B cell (primary cell): ENCODE results near the gene FAIM.

Experiments
- EZH2 ChIP-seq: IDR thresholded peaks from 2 replicates; pipeline ENCODE4 v1.6.1; 2012; ENCODE audit warnings: borderline replicate concordance, low read depth, mild to moderate bottlenecking, moderate library complexity, low read length; ENCODE audit not compliant: insufficient read depth, poor library complexity, severe bottlenecking
- TF ChIP-seq, protein P1 (sequence below): fragments of 200-600 bp; IDR thresholded peaks from one replicate; pipeline ENCODE4 v1.8.0; 2022; ENCODE audit warnings: antibody characterized with exemption, mild to moderate bottlenecking

DNA sequence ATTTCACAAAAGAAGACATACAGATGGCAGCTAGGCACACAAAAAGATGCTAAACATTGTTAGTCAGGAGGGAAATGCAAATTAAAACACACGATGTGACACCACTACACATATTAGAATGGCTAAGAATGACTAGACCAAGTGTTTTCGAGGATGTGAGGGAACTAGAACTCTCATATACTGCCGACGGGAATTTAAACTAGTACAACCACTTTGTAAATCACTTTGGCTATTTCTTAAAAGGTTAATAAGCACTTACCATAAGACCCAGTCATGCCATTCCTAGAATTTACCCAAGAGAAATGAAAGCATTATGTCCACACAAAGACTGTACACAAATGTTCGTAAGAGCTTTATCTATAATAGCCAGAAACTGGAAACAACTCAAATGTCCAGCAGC, 20.1 kb upstream of the FAIM start:
- TF ChIP-seq, protein P1, sequence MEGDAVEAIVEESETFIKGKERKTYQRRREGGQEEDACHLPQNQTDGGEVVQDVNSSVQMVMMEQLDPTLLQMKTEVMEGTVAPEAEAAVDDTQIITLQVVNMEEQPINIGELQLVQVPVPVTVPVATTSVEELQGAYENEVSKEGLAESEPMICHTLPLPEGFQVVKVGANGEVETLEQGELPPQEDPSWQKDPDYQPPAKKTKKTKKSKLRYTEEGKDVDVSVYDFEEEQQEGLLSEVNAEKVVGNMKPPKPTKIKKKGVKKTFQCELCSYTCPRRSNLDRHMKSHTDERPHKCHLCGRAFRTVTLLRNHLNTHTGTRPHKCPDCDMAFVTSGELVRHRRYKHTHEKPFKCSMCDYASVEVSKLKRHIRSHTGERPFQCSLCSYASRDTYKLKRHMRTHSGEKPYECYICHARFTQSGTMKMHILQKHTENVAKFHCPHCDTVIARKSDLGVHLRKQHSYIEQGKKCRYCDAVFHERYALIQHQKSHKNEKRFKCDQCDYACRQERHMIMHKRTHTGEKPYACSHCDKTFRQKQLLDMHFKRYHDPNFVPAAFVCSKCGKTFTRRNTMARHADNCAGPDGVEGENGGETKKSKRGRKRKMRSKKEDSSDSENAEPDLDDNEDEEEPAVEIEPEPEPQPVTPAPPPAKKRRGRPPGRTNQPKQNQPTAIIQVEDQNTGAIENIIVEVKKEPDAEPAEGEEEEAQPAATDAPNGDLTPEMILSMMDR = no peak
- no peak for TF ChIP-seq EZH2
